Neural progenitor cell (in vitro differentiated cells): ENCODE results near the gene MT1A.

Experiments
- CTCF ChIP-seq: fragments of 200-600 bp; sonication (generic); IDR thresholded peaks from 2 replicates; pipeline ENCODE4 v1.5.1; 2017; ENCODE audit warnings: antibody characterized with exemption, mild to moderate bottlenecking
- EZH2 ChIP-seq: fragments of 200-600 bp; sonication (generic); IDR thresholded peaks from 2 replicates; pipeline ENCODE4 v1.6.1; 2017; ENCODE audit warnings: antibody characterized with exemption, mild to moderate bottlenecking, moderate library complexity
- EZH2phosphoT487 ChIP-seq: fragments of 200-600 bp; sonication (generic); IDR thresholded peaks from 2 replicates; pipeline ENCODE4 v1.6.1; 2017; ENCODE audit warnings: antibody characterized with exemption

GRCh38 chr16:56645311-56645710 is 6.8 kb downstream of the MT1A start:
- no peak for TF ChIP-seq CTCF
- no peak for TF ChIP-seq EZH2
- TF ChIP-seq EZH2phosphoT487, result no peak
